GM19351 (cell line): ENCODE measurements around the gene CACNA1E.
"Not testable (repeated sequence)": the region's sequence is repeated elsewhere in the genome, so short reads cannot be mapped to it uniquely, and the experiment has no call there.

Experiments used
- ATAC-seq: cut with Tn5 transposase; IDR thresholded peaks from one replicate; pipeline ENCODE4 v1.9.1; 2021; ENCODE audit warnings: mild to moderate bottlenecking, moderate library complexity; ENCODE audit not compliant: unreplicated experiment

Gene CACNA1E

DNA sequence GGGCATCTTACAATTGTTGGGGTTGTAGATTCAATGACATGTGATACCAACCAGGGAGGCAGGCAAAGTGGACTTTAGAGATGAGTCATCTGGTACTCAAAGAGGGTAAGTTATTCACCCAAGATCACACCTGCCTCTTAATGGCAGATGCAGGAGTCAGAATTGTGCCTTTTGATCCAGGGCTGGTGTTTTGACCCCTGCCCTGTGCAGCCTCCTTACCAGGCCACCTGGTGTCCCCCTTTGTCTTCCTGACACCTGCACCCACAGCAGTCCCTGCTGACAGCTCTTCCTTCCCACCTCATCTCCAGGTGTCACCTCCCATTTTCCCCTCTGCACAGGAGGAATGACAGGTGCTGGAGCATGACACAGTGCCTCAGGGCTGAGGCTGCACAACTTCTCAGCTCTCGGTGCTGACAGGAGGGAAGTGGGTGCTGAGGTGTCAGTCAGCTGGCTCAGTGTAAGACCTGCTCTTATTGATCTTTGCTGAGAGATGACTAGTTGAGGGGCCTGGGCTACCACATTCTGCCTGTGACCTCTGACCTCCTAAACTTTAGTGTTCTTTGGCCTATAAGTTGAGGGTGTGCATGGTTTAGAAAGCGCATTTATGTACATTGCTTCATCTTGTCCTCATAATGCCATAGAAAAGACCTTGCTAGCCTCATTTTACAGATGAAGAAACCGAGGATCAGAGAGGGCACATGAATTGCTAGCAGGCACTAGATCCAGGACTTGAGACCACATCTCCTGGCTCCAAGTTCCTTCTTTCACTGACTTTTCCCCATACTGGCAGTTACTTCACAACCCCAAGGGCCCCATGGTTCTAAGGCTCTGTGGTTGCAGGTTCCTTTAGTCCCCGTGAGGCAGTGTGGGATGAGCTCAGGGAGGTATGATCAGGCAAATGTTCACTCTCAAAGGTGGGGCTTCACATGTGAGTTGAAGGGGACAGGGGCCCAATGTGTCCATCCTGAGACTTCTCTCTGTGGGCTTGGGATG, 31.3 kb downstream of the CACNA1E start:
- ATAC-seq, result peak; percentile 80

DNA sequence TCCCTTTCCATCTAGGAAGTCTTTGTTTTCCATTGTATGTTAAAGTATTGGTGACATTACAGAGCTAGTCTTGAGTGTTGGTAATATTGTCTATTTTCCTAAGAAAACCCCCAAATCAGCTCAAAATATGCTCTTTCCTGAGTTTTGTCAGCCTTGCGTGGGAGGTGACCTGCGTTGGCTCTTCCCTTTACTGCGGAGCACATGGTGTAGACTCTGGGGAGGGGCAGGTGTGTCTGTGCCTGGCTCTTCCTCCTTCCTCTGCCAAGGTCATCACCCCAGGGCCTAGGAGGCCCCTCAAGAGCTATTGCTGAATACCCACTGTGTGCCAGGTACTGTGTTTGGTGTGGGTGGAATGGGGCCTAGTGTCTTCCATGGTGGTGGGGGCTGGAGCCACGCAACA, 33.4 kb downstream of the CACNA1E start:
- ATAC-seq, result no peak

DNA sequence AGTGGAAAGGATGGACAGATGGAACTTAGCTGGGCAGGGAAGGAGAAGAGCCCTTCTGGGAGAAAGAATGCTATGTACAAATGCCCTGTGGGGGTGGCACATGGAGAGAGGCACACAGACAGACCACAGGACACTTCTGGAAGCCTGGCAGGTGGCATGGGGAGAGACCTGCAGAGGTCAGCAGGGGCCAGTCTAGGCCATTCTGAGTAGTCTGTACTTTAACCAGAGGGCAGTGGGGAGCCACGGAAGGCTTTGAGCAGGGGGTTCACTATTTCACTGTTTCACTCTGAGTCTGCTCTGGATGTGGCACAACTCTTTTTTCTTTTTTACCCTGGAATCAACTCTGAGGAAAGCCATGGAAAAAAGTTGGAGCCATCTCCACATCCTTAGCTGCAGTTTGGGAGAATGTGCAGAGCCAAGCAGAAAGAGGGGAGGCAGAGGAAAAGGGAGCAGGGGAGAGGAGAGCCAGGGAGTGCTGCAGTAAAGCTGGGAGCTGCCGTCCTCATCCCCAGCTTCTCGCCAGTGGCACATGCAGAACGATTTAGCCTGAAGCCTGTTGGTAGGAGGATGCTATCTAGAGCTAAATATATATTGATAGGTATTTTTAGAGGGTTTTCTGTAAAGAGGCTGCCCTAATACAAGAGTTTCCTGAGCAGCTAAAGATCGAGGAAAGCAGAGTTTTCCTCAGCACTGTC, 34.0 kb downstream of the CACNA1E start:
- ATAC-seq, result no peak

DNA sequence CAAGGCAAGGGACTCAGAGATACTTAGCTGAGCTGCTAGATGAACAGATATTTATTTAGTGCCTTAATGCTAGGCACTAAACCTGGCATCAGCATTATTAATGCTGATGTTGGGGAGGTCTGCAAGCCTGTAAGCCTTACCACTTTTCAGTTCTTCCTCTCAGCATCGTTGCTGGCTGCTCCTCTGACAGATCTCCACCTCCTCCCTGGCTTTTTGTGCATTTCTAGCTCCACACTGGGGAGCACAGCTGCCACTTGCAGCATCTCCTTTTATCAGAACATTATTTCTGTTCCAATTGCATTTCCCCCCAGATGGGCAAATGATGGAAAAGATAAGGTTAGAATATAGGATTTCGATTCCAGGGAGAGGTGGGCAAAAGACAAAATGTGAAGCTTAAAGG, 34.8 kb downstream of the CACNA1E start:
- no peak for ATAC-seq

DNA sequence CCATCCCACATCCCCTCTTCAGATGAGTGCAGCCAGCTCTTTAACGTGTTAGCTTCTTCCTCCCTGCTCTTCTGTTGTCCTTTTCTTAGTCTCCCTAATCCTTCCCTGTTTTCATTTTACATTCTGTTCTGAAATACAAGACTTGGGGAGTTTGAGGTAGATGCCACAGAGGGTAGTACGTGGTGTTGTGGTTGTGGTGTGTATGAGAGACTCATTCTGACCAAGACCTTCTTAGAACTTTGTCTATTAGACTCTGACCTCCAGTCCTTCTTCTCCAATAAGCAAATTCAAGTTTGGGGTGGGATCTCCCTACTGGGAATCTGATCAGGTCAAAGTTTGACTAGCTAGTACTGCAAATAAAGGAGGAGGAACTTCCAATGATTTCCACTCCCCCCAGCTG, 39.5 kb downstream of the CACNA1E start:
- ATAC-seq, result no peak

DNA sequence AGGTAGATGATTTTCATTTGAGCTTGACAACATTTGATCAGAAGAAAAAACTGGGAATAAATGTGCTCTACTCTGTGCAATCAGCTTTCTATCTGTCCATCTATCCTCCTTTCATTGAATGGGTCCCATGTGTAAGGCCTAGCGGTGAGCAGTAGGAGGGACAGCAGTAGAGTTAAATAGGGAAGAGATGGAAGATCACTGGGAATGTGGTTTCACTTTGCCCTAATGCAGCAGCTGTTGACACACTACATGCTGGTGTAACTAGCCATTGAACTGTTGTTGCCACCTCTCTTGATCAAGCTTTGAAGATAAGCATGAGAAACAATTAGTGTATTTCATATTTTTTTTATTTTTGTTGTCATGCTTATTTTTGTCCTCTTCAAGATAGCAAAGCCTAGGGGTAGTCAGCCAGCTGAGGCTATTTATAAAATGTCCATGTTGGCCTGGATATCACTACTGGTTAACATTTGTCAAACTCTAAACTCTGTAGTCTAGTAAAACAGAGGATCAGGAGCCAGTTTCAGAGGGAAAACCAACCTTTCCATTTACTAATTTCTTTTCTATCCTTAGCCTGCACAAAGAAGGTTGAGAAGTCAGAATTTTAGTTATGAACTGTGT, 41.9 kb downstream of the CACNA1E start:
- ATAC-seq, result no peak

DNA sequence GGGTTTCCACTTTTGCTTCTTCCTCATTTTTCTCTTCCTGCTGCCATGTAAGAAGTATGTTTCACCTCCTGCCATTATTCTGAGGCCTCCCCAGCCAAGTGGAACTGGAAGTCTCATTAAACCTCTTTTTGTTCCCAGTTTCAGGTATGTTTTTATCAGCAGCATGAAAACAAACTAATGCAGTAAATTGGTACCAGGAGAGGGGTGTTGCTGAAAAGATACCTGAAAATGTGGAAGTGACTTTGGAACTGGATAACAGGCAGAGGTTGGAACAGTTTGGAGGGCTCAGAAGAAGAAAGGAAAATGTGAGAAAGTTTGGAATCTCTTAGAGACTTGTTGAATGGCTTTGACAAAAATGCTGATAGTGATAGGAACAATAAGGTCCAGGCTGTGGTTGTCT, 44.9 kb downstream of the CACNA1E start:
- not testable (repeated sequence) for ATAC-seq

DNA sequence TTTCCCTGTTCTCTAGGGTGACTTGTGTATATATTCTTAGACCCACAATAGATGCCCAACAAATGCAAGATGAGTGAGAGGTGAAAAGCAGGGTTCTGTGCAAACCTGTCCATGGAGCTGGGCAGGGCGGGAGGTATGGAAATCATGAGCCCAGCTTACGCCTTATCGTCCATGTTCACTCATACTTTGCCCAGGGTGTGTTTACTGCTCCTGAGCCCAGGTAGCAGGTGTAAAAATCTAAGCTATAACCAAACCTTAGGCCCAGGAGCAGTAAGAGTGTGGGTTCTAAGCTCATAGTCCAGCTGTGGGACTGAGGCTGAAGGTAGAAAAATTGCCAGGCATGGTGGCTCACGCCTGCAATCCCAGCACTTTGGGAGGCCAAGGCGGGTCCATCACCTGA, 48.1 kb downstream of the CACNA1E start:
- no peak for ATAC-seq

DNA sequence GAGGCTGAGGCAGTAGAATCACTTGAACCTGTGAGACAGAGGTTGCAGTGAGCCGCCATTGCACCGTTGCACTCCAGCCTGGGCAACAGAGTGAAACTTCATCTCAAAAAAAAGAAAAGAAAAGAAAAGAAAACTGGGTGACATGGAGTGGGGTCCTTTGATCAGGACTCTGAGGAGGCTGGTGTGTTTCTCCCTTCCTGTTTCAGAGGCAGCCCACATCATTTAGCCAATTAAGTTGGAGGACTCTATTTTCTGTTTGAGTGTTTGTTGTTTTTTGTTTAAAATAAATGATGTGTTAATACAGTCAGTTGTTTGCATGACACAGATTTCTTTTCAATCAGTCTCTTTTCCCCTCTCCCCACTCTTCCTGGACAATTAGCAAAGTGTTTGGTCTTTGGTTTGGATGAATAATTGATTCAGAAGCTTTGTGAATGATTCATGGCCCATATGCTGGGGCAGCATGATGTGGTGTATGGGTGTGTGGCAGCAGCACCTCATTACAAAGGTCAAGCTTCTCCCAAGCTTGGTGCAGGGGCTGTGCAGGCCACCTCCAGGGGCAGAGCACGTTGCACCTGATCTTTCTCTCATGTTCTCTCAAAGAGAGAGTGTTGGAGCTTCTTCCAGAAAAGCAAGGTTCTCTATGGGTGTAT, 48.8 kb downstream of the CACNA1E start:
- ATAC-seq, result no peak

DNA sequence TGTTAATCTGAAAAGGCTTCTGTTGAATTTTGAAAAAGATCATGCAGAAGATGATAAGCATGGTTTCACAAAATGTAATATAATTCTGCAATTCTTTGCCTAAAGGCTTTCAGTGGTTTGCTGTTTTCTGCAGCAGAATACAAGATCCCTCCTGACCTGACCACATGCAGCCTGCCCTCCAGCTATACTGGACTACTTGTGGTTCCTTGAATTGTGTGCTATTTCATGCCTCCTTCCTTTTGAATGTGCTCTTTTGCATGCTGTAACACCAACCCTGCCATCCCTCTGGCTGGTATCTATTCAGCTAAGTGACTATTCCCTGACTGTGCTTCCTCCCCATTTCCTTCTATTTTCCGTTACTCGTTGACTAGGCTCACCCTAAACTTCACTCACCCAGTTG, 55.5 kb downstream of the CACNA1E start:
- ATAC-seq, result no peak

DNA sequence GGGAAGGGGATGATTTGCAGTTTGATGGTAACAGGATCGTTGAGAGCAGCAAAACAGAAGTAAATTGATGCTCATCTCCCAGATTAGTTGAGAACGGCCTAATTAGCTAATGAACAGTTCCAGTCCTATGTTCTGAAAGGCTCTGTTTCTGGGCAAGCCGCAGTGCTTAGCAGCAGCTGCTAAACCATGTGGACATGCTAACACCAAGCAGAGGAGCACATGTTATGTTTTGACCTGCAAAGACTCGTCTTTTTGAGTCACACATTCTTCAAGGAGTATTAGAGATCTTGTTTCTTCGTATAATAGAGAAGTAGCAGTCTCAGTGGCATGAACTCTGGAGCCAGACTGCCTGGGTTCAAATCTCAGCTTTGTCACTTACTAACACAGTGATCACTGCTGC, 58.1 kb downstream of the CACNA1E start:
- ATAC-seq, result no peak

DNA sequence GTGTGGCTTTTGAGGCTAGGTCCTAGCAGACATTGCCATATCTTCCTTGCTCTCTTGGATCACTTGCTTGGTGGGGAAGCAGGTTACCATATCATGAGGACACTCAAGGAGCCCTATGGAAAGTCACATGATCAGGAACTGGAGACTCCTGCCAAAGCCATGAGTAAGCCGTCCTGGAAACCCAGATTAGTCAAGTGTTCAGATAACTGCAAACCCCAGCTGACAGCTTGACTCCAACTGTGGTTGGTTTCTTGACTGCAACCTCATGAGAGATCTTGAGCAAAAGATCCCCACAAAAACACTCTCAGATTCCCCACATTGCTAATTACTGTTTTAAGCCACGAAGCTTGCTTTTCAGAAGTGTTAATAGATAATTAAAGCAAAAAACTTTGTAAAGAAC, 58.6 kb downstream of the CACNA1E start:
- no peak for ATAC-seq

DNA sequence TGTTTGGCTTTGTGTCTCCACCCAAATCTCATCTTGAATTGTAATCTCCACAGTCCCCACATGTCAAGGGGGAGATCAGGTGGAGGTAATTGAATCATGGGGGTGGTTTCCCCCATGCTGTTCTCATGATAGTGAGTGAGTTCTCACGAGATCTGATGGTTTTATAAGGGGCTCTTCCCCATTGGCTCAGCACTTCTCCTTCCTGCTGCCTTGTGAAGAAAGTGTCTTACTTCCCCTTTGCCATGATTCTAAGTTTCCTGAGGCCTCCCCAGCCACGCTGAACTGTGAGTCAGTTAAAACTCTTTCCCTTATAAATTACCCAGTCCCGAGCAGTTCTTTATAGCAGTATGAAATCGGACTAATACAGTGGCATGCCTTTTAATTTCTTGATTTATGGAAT, 59.1 kb downstream of the CACNA1E start:
- not testable (repeated sequence) for ATAC-seq

DNA sequence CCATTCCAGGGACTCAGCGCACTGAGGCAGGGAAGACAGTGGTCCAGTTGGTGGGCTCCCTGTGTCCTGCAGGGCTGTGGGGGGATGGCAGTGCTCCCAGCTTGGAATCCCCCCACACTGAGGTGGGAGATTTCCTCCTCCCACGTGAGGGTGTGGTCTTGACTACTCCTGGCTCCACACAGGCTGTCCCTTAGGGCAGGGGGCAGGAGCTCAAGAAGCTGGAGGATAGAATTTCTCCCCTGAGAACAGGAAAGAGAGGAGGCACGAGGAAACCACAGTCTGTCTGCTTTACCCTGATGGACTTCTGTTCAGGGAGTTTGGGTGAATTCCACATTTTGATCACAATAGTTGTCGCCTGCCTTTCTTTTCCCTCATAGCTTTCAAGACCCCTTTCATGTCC, 62.1 kb downstream of the CACNA1E start:
- ATAC-seq, result no peak

DNA sequence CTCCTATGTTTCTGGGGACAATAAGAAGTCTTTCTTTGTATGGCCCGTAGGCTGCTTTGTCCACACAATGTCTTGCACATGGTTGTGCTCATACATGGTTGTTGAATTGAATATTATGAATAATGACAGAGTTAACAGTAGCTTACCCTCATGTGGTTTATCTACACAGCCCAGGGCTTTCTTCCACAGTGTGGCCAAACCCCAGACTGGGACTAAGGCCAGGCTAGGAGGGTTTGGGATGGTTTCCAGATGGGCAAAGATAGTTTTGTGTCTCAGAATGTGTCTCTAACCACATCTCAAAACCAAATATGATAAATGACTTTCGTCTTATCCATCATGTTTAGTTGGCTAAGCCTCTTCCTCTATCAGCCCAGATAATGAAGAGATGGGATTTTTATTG, 65.2 kb downstream of the CACNA1E start:
- no peak for ATAC-seq

DNA sequence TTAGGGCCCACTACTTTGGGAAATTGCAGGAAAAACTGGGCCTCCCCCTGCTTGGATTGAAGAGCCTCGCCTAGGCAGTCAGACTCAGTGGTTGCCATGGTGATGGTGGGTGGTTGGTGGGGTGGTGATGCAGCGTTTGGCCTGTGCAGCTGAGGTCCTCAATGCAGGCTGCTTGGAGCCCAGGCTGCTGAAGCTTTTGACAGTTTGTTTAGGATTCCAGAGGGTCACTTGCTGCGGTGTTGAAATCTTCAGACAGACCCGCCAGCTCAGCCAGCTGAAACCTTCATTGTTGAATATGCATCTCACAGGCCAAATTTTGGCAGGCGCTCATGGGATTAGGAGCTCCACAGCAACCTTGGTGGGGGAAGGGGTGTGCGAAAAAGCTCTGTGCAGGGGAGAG, 67.9 kb downstream of the CACNA1E start:
- ATAC-seq, result no peak

DNA sequence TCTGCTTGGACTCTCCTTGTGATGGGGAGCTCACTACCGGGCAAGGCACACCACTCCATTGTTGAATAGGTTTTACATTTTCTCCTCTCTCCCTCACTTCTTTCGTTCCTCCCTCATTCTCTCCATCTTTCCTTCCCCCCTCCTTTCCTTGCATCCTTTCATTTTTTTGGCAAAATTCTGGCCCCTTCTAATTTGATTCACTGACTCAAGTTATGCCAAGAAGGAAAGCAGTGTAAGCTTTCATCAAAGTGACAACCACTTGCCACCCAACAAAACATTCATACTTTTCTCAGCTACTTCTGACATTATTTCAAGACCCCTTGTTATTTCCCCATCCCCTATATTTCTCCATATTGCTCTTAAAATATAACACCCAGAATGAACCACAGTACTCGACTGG, 68.4 kb downstream of the CACNA1E start:
- no peak for ATAC-seq

DNA sequence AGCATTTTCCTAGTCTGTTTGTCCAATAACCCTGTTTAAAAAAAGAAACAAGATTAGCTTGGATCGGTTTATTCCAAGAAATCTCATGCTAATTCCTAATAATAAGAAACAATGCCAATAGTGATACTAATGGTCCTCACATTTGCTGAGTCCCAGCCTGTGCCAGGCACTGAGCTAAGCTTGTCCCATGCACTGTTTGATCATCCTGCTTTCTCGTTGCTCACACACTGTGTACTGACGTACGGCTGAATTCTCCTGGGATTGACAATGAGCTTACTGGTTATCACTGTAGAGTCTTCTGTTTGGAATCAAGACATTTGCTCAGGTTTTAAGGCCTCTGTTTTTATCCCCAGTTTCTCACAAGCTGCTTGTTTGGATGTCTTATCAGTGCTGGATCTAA, 71.1 kb downstream of the CACNA1E start:
- no peak for ATAC-seq

DNA sequence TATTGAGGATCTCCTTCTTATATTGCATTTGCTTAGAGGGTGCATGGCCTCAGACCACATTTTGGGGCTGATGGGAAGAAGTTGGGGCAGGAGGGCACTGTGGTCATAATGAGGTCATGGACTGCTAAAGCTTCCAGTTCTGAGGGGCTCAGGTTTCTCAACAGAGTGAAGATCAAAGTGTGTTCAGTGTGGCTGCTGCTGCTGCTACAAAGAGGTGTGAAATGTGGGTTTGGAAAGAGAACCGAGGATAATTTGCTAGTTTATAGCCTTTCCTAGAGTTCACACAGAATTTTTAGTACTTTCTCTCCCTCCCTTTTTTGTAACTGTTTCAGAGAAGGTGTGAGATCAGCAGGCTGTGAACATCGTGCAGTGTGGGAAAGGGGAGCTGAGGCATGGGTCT, 73.3 kb downstream of the CACNA1E start:
- ATAC-seq, result no peak

DNA sequence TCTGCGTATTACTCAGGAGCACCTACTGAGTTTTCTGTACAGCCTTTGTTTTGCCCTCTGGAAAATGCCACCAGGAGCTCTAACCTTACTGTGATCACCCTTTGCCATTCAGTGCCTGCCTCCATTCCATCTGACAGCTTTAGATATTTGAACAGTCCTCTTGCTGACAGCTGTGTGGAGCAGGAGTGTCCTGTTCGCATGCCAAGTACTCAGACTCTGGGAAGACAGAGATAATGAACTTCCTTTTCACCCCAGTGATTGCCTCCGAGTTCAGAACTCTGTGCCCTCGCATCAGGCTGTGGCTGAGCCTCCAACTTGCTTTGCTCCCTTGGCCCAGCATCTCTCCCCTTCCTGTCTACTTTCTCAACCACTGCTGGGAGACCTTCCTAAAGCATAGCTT, 74.0 kb downstream of the CACNA1E start:
- no peak for ATAC-seq

DNA sequence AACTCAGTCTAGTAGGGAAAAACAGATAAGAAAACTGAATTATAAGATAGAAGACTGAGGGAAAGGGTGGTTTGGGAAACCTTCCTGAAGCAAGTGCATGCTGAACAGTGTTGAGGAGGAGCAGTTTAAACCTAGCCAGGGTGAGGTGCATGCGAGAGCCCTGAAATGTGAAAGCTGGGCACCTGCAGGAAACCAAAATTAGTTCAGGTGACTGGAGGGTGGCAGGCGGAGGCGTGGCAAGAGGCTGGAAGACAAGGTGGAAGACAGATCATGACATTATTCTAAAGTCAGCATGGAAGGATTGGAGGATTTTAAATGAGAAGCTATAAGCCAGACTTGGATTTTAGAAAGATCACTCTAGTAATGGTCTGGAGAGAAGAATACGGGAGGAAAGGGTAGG, 75.1 kb downstream of the CACNA1E start:
- no peak for ATAC-seq
